Measurements from ENCODE around the gene FEM1A. TPM values are rescaled to one million over a fixed set of nuclear protein-coding genes. Genes with fewer than 3 reads are reported as not detected.
"Not testable (repeated sequence)": the region's sequence is repeated elsewhere in the genome, so short reads cannot be mapped to it uniquely, and the experiment has no call there.

The FEM1A gene
- total and polyA plus RNA-seq, 2 donors (not counting 1 experiment from before 2014, with no cell fraction given): 5.8 to 18.7 TPM

DNA sequence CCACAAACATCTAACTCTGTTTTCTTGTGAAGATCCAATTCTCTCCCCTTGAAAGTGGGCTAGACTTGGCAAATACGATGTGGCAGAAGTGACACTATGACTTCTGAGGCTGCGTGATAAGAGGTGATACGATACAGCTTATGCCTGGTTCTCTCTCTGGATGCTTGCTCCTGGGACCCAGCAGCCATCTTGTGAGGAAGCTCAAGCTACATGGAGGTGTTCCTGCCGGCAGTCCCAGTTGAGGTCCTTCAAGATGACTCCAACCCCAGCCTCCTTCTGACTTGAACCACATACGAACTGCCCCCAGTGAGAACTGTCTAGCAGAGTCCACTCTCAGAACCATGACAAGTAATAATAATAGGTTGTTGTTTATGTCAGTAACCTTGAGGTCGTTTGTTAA lies 10.7 kb upstream of the FEM1A start:
- no peak for ATAC-seq (ENCODE audit: low read depth)
- CTCF ChIA-PET: no interaction called here

DNA sequence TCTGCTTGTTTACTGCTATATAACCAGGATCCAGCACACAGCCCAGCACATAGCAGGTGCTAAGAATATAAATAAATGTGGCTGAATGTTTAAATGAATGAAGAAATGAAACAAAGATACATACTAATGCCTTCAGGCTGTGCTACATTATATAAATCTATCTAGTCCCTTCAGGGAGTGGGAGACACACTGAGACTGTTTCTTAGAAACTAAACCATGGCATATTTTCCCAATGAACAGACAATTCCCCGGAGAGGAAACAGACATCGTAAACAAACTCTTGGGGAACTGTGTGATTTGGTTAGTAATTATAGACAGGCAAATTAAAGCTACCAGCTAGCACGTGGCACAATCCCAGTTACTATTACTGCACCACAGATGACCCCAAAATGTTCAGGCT lies 9.7 kb upstream of the FEM1A start:
- CTCF ChIA-PET: interaction anchor here (1.4 kb wide), 1 partner anchor 9 kb away, joined by 8 read pairs; the partner anchor contains the start of gene FEM1A
- Histone ChIP-seq H3K27me3 (replicated peaks in 1 of 4; ENCODE audit: control extremely low read depth in 1 of 4, control insufficient read depth in 3 of 4, insufficient read depth in 4 of 4, low read length in 3 of 4) (peaks cover 0 to 14% (median 2%) of the 10 kb centered on the region in 4 experiments), H3K36me3 (replicated peaks in 1 of 2; ENCODE audit: control extremely low read depth in 1 of 2, control insufficient read depth in 1 of 2, extremely low read depth in 1 of 2, insufficient read depth in 2 of 2, low read length in 1 of 2) (no peaks in the 10 kb centered on the region), H4K20me1 (ENCODE audit: control insufficient read depth, insufficient read depth, low read length, poor library complexity, severe bottlenecking) (no peaks in the 10 kb centered on the region), H3K4me1 (ENCODE audit: control insufficient read depth in 2 of 2, insufficient read depth in 2 of 2, low read length in 2 of 2) (no peaks in the 10 kb centered on the region), H3K9me3 (ENCODE audit: control extremely low read depth in 1 of 3, control insufficient read depth in 2 of 3, insufficient read depth in 1 of 3, low read length in 2 of 3) (peaks cover 0 to 14% (median 0%) of the 10 kb centered on the region in 3 donors), H3K79me2 (ENCODE audit: control insufficient read depth, insufficient read depth, low read length) (no peaks in the 10 kb centered on the region), H3K27ac (ENCODE audit: low read length in 2 of 2) (no peak overlapping the region), H3K4me2 (replicated peaks; ENCODE audit: low read depth, low read length, poor library complexity, severe bottlenecking) (no peak overlapping the region), H2AFZ (ENCODE audit: insufficient read depth, low read depth, low read length, poor library complexity, severe bottlenecking) (no peak overlapping the region), H3K4me3 (ENCODE audit: control extremely low read depth in 1 of 5, extremely low read depth in 1 of 5, insufficient read depth in 1 of 5, low read depth in 2 of 5, low read length in 4 of 5) (no peak overlapping the region), H3K9ac (ENCODE audit: low read length) (no peak overlapping the region)
- DNase-seq (no peak), ATAC-seq (ENCODE audit: low read depth) (no peak)
- H3K27ac Mint-ChIP-seq: no peak overlapping the region
- intact Hi-C loops (cut with micrococcal nuclease): no loop called here
- H3K4me1 Mint-ChIP-seq: peaks cover 2% of the 10 kb centered on the region
- POLR2A ChIA-PET: interaction anchor here (0.6 kb wide), 1 partner anchor 1957 kb away, joined by 3 read pairs; no protein-coding TSS in a partner anchor
- no peak overlapping the region for H3K4me3 Mint-ChIP-seq
- WGBS (ENCODE audit: insufficient coverage): no CpG with 5 or more reads among the region's 3 CpGs
- peaks cover 4% of the 10 kb centered on the region for H3K9me3 Mint-ChIP-seq (ENCODE audit: insufficient read depth)
- TF ChIP-seq, protein P1, sequence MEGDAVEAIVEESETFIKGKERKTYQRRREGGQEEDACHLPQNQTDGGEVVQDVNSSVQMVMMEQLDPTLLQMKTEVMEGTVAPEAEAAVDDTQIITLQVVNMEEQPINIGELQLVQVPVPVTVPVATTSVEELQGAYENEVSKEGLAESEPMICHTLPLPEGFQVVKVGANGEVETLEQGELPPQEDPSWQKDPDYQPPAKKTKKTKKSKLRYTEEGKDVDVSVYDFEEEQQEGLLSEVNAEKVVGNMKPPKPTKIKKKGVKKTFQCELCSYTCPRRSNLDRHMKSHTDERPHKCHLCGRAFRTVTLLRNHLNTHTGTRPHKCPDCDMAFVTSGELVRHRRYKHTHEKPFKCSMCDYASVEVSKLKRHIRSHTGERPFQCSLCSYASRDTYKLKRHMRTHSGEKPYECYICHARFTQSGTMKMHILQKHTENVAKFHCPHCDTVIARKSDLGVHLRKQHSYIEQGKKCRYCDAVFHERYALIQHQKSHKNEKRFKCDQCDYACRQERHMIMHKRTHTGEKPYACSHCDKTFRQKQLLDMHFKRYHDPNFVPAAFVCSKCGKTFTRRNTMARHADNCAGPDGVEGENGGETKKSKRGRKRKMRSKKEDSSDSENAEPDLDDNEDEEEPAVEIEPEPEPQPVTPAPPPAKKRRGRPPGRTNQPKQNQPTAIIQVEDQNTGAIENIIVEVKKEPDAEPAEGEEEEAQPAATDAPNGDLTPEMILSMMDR (IDR thresholded peaks at IDR 0.05): no peak
- no peak for TF ChIP-seq EZH2 (IDR thresholded peaks at IDR 0.05; ENCODE audit: borderline replicate concordance, insufficient read depth, low read depth, low read length, poor library complexity, severe bottlenecking)
- H3K27me3 Mint-ChIP-seq: peaks cover 9% of the 10 kb centered on the region

More for the DNA sequence above, 10.7 kb upstream of the FEM1A start:
- POLR2A ChIA-PET: interaction anchor here (0.5 to 0.6 kb wide), 2 partner anchors 726 to 919 kb away, joined by 6 to 10 read pairs; no protein-coding TSS in a partner anchor
- H4K20me1 ChIP-seq (ENCODE audit: control insufficient read depth, insufficient read depth, low read length, poor library complexity, severe bottlenecking): no peaks in the 10 kb centered on the region
- Mint-ChIP-seq H3K4me3 (no peak overlapping the region), H3K27me3 (peaks cover 6% of the 10 kb centered on the region), H3K27ac (no peak overlapping the region), H3K4me1 (peaks cover 2% of the 10 kb centered on the region), H3K9me3 (ENCODE audit: insufficient read depth) (peaks cover 4% of the 10 kb centered on the region)
- H3K27ac ChIP-seq (ENCODE audit: low read length in 2 of 2): no peak overlapping the region
- H3K36me3 ChIP-seq (replicated peaks in 1 of 2; ENCODE audit: control extremely low read depth in 1 of 2, control insufficient read depth in 1 of 2, extremely low read depth in 1 of 2, insufficient read depth in 2 of 2, low read length in 1 of 2): no peaks in the 10 kb centered on the region
- no peaks in the 10 kb centered on the region for H3K79me2 ChIP-seq (ENCODE audit: control insufficient read depth, insufficient read depth, low read length)
- peaks cover 0 to 16% (median 3%) of the 10 kb centered on the region in 4 experiments for H3K27me3 ChIP-seq (replicated peaks in 1 of 4; ENCODE audit: control extremely low read depth in 1 of 4, control insufficient read depth in 3 of 4, insufficient read depth in 4 of 4, low read length in 3 of 4)
- intact Hi-C loops (cut with micrococcal nuclease): no loop called here
- H3K9ac ChIP-seq (ENCODE audit: low read length): no peak overlapping the region
- H3K4me1 ChIP-seq (ENCODE audit: control insufficient read depth in 2 of 2, insufficient read depth in 2 of 2, low read length in 2 of 2): no peaks in the 10 kb centered on the region
- WGBS (ENCODE audit: insufficient coverage): 97% methylated on average over 4 of the region's 6 CpGs
- no peak for DNase-seq
- TF ChIP-seq, protein P1 (IDR thresholded peaks at IDR 0.05): no peak
- no peak for TF ChIP-seq EZH2 (IDR thresholded peaks at IDR 0.05; ENCODE audit: borderline replicate concordance, insufficient read depth, low read depth, low read length, poor library complexity, severe bottlenecking)
- H3K9me3 ChIP-seq (ENCODE audit: control extremely low read depth in 1 of 3, control insufficient read depth in 2 of 3, insufficient read depth in 1 of 3, low read length in 2 of 3): peaks cover 0 to 15% (median 0%) of the 10 kb centered on the region in 3 donors
- H3K4me2 ChIP-seq (replicated peaks; ENCODE audit: low read depth, low read length, poor library complexity, severe bottlenecking): no peak overlapping the region
- H2AFZ ChIP-seq (ENCODE audit: insufficient read depth, low read depth, low read length, poor library complexity, severe bottlenecking): no peak overlapping the region
- no peak overlapping the region for H3K4me3 ChIP-seq (ENCODE audit: control extremely low read depth in 1 of 5, extremely low read depth in 1 of 5, insufficient read depth in 1 of 5, low read depth in 2 of 5, low read length in 4 of 5)

DNA sequence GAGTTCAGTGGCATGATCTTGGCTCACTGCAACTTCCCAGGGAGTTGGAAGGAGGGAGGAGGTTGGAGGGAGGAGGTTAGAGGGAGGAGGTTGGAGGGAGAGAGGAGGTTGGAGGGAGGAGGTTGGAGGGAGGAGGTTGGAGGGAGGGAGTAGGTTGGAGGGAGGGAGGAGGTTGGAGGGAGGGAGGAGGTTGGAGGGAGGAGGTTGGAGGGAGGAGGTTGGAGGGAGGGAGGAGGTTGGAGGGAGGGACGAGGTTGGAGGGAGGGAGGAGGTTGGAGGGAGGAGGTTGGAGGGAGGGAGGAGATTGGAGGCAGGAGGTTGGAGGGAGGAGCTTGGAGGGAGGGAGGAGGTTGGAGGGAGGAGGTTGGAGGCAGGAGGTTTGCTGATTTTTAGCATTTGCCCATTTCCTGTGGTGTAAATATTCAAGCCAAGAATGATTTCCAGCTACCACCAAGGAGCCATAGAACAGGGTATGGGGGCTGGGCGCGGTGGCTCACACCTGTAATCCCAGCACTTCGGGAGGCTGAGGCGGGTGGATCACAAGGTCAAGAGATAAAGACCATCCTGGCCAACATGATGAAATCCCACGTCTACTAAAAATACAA lies 5.0 kb upstream of the FEM1A start:
- POLR2A ChIA-PET; H3K27me3 Mint-ChIP-seq; H3K79me2 ChIP-seq (ENCODE audit: control insufficient read depth, insufficient read depth, low read length); intact Hi-C loops (cut with micrococcal nuclease); H3K4me3 ChIP-seq (ENCODE audit: control extremely low read depth in 1 of 5, extremely low read depth in 1 of 5, insufficient read depth in 1 of 5, low read depth in 2 of 5, low read length in 4 of 5); H3K36me3 ChIP-seq (replicated peaks in 1 of 2; ENCODE audit: control extremely low read depth in 1 of 2, control insufficient read depth in 1 of 2, extremely low read depth in 1 of 2, insufficient read depth in 2 of 2, low read length in 1 of 2); H4K20me1 ChIP-seq (ENCODE audit: control insufficient read depth, insufficient read depth, low read length, poor library complexity, severe bottlenecking); H3K4me1 ChIP-seq (ENCODE audit: control insufficient read depth in 2 of 2, insufficient read depth in 2 of 2, low read length in 2 of 2); H3K9me3 ChIP-seq (ENCODE audit: control extremely low read depth in 1 of 3, control insufficient read depth in 2 of 3, insufficient read depth in 1 of 3, low read length in 2 of 3); H3K9me3 Mint-ChIP-seq (ENCODE audit: insufficient read depth); H3K4me1 Mint-ChIP-seq; H3K4me3 Mint-ChIP-seq; H3K27ac ChIP-seq (ENCODE audit: low read length in 2 of 2); DNase-seq; ATAC-seq (ENCODE audit: low read depth); H3K27ac Mint-ChIP-seq; H3K4me2 ChIP-seq (replicated peaks; ENCODE audit: low read depth, low read length, poor library complexity, severe bottlenecking); H3K9ac ChIP-seq (ENCODE audit: low read length); H2AFZ ChIP-seq (ENCODE audit: insufficient read depth, low read depth, low read length, poor library complexity, severe bottlenecking): not testable (repeated sequence)
- WGBS (ENCODE audit: insufficient coverage): 89% methylated on average over 4 of the region's 6 CpGs
- peaks cover 0 to 12% (median 2%) of the 10 kb centered on the region in 4 experiments for H3K27me3 ChIP-seq (replicated peaks in 1 of 4; ENCODE audit: control extremely low read depth in 1 of 4, control insufficient read depth in 3 of 4, insufficient read depth in 4 of 4, low read length in 3 of 4)
- CTCF ChIA-PET: interaction anchor here (0.6 kb wide), 1 partner anchor 512 kb away, joined by 4 read pairs; no protein-coding TSS in a partner anchor
